ENCODE measurements around the gene MAGEE1.
A peak's percentile ranks its signal among the peaks of the same experiment; 100 is the strongest.

The MAGEE1 gene

DNA sequence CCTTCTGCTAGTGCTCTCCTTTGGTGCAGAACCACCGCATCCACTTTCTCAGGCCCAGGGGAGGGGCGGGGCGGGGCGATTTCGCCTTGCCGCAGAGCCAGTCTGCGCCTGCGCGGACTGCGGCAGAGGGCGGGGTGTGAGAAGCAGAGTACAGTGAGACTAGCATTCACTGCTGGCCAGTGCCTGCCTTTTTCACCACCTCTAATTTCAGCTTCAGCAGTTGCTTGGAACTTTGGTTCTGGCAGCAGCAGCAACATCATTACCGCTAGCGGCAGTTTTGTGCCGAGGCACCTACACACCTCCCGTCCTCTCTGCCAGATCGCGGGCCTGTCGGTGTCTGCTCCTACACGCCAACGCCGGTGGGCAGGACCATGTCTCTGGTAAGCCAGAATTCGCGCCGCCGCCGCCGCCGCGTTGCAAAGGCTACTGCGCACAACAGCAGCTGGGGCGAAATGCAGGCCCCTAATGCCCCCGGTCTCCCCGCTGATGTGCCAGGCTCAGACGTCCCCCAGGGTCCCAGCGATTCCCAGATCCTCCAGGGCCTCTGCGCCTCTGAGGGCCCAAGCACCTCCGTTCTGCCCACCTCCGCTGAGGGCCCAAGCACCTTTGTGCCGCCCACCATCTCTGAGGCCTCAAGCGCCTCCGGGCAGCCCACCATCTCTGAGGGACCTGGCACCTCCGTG is at the start of gene MAGEE1:
TSS of gene MAGEE1 (plus strand) at position 151 of the 683 bp plus-strand sequence. CDS start at position 372, 221 bp downstream.
- peak; percentile 83 for DNase-seq (ENCODE audit: low read depth, low spot score)

DNA sequence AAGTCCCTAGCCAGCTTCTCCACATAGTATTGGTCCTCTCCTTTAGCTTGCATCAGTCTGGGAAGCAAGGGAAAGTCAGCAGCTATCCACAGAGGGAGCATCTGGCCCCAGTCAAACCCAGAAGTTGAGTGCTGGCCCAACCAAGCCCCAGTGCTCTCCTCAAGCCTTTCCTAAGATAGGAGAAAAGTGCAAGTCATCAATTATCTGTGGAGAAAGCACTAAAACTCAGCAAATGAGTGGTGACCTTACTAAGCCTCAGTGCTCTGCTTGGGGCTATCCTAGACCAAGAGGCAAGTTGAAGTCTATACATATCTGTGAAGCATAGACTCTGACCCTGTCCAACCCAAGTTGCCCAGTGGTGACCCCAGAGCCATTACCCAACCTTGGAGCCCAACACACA is 28.5 kb upstream of the MAGEE1 start:
- DNase-seq (ENCODE audit: low read depth, low spot score): no peak

DNA sequence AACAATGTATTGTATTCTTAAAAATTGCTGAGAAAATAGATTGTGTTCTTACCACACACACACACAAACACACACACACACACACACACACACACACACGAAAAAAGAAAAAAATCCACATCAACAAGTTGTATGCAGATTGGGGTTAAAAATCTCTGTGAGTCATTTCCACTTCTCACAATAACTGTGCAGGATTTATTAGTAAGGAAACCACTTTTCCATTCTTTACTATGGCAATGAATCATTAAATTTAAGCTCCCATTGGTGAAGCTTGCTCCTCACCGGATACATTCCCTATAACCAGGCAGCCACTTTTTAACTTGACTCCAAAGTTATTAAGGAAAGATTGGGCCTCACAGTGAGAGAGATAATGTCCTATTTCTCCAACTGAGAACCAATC is 19.7 kb upstream of the MAGEE1 start:
- DNase-seq (ENCODE audit: low read depth, low spot score): no peak

GRCh38 chrX:76420237-76420636 is 7.3 kb upstream of the MAGEE1 start:
- no peak for DNase-seq (ENCODE audit: low read depth, low spot score)

DNA sequence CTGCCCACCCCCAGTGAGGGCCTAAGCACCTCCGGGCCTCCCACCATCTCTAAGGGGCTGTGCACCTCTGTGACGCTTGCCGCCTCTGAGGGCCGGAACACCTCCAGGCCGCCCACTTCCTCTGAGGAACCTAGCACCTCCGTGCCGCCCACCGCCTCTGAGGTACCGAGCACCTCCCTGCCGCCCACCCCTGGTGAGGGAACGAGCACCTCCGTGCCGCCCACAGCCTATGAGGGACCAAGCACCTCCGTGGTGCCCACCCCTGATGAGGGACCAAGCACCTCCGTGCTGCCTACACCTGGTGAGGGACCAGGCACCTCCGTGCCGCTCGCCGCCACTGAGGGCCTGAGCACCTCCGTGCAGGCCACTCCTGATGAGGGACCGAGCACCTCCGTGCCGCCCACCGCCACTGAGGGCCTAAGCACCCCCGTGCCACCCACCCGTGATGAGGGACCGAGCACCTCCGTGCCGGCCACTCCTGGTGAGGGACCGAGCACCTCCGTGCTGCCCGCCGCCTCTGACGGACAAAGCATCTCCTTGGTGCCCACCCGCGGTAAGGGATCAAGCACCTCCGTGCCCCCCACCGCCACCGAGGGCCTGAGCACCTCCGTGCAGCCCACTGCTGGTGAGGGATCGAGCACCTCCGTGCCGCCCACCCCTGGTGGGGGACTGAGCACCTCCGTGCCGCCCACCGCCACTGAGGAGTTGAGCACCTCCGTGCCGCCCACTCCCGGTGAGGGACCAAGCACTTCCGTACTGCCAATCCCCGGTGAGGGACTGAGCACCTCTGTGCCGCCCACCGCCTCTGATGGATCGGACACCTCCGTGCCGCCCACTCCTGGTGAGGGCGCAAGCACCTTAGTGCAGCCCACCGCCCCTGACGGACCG is 977 bp downstream of the MAGEE1 start:
- peak; percentile 2 for DNase-seq (ENCODE audit: low read depth, low spot score)

GRCh38 chrX:76433219-76433618 is 5.7 kb downstream of the MAGEE1 start:
- no peak for DNase-seq (ENCODE audit: low read depth, low spot score)

DNA sequence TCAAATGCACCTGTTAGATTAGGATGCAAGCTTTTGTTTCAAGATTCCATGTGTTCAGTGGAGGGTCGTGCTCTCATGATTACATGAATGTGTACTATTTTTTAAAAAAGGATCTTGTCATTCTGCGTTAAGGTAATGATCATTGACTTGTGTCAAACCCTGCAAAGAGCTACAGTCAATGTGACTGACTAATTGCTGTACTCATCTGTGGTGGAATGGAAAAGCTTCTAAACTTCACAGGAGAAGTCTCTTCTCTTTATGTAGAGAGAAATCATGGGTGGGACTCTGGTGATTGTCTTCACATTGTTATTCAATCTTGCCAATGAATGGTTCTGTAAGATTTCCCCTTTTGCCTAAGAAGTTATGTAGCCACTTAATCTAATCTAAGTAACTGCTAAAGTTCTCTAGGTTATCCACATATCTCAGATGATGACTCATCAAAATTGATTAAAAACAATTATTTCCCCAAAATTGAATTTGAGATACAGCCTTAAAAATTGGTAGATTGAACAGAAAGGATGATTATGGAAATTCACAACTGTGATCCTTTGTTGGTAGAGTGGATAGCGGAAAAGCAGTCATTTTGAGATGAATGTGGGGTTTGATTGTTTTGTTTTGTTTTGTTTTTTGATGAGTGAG is 6.7 kb downstream of the MAGEE1 start:
- no peak for DNase-seq (ENCODE audit: low read depth, low spot score)

DNA sequence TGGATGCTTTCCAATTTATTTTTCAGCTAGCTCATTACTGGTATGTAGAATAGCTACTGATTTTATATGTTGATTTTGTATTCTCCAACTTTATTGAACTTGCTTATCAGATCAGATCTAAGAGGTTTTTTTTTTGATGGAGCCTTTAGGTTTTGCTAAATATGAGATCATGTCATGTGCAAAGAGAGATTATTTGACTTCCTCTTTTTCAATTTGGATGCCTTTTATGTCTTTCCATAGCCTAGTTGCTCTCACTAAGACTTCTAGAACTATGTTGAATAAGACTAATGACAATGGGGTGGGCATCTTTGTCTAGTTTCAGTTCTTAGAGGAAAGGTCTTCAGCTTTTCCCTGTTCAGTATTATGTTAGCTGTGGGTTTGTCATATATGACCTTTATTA is 11.7 kb downstream of the MAGEE1 start:
- no peak for DNase-seq (ENCODE audit: low read depth, low spot score)

GRCh38 chrX:76453737-76454406 is 26.4 kb downstream of the MAGEE1 start:
- no peak for DNase-seq (ENCODE audit: low read depth, low spot score)

DNA sequence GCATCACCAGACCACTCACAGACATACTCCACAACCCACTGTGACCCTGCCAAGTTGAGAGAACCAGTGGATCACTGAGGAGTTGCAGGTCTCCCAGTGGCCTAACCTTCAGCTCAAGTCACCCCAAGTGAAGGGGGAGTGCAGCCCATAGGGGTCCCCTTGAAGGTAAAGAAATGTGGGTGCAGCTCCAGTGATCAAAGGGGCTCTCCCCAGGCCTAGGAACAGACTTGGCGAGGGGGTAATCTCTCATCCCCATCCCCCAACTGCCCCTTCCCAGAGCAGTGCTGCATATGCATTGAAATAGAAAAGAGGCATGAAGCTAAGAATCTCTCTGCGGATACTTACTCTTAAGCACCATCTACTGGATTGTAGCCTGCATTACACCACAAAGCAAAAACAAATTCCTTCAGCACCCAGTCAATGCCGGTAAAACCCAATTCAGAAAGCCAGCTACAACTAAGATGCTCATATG is 27.0 kb downstream of the MAGEE1 start:
- DNase-seq (ENCODE audit: low read depth, low spot score): peak; percentile 28

DNA sequence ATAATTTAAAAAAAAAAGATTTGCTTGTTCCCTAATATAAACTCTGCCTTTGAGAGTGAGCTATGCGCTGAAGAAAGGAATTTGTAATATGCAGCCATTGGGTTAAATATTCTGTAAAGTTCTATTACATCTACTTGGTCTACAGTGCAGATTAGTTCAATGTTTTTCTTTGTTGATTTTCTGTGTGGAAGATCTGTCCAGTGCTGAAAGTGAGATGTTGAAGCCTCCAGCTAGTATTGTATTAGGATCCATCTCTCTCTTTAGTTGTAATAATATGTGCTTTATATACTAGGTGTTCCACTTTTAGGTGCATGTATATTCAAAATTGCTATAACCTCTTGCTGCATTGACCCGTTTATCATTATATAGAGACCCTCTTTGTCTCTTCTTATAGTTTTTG is 49.8 kb downstream of the MAGEE1 start:
- no peak for DNase-seq (ENCODE audit: low read depth, low spot score)

All from astrocyte of the hippocampus (primary cell).